PC-3 (cell line): ENCODE results near the gene CMTM5. TPM values are rescaled to one million over a fixed set of nuclear protein-coding genes. Genes with fewer than 3 reads are reported as not detected.
"Not testable (repeated sequence)": the region's sequence is repeated elsewhere in the genome, so short reads cannot be mapped to it uniquely, and the experiment has no call there.

Experiments
- ATAC-seq: fragments of 200-7000 bp; cut with Tn5 transposase; 2 replicates; pipeline ENCODE4 v1.9.1; 2020; ENCODE audit warnings: mild to moderate bottlenecking, moderate library complexity
- BruUV-seq: library from RNA; stranded (reverse); fragments of 400-500 nt; replicated peaks from 2 replicates; lab custom pipeline; 2021; lab: Mats Ljungman, UMichigan
- CTCF ChIA-PET: fragments of 300-600 bp; sonication (Branson Sonifier 250); formaldehyde crosslinking; loops from one replicate; lab custom pipeline; 2022; ENCODE audit warnings: antibody characterized with exemption; lab: Charles Lee
- POLR2A ChIA-PET: fragments of 300-600 bp; sonication (Branson Sonifier 250); formaldehyde crosslinking; loops from one replicate; lab custom pipeline; 2022; ENCODE audit warnings: antibody characterized with exemption; ENCODE audit not compliant: unreplicated experiment; lab: Charles Lee
- DNase-seq: peaks from one replicate; pipeline ENCODE4 v3.0.0-alpha.2; 2015
- H2AFZ ChIP-seq: fragments of 300-600 bp; sonication (generic); 2 replicates; pipeline ENCODE4 v1.6.0; 2016; ENCODE audit warnings: antibody characterized with exemption, low read length
- H3F3A ChIP-seq: fragments of 300-600 bp; sonication (generic); one replicate; pipeline ENCODE4 v1.6.0; 2017; ENCODE audit warnings: antibody characterized with exemption, low read length, control low read depth, mild to moderate bottlenecking; ENCODE audit not compliant: unreplicated experiment
- H3K27ac ChIP-seq: fragments of 300-600 bp; sonication (generic); 2 replicates; pipeline ENCODE4 v1.5.1; 2016; ENCODE audit warnings: mild to moderate bottlenecking, low read length
- H3K27me3 ChIP-seq: fragments of 300-600 bp; sonication (generic); 2 replicates; pipeline ENCODE4 v1.6.1; 2016; ENCODE audit warnings: low read length, mixed read lengths
- H3K36me3 ChIP-seq: fragments of 300-600 bp; sonication (generic); 2 replicates; pipeline ENCODE4 v1.6.1; 2016; ENCODE audit warnings: low read depth, mixed run types, low read length, mixed read lengths
- H3K4me1 ChIP-seq: fragments of 300-600 bp; sonication (generic); 2 replicates; pipeline ENCODE4 v1.5.1; 2016; ENCODE audit warnings: low read length; ENCODE audit not compliant: insufficient read depth
- H3K4me2 ChIP-seq: fragments of 300-600 bp; sonication (generic); 2 replicates; pipeline ENCODE4 v1.6.0; 2016; ENCODE audit warnings: low read length
- H3K4me3 ChIP-seq: fragments of 300-600 bp; sonication (generic); 2 replicates; pipeline ENCODE4 v1.5.1; 2016; ENCODE audit warnings: mild to moderate bottlenecking, low read length, mixed read lengths
- H3K79me2 ChIP-seq: fragments of 300-600 bp; sonication (generic); 2 replicates; pipeline ENCODE4 v1.6.1; 2017; ENCODE audit warnings: low read length, mixed read lengths
- H3K9ac ChIP-seq: fragments of 300-600 bp; sonication (generic); 2 replicates; pipeline ENCODE4 v1.6.0; 2016; ENCODE audit warnings: mild to moderate bottlenecking, low read length
- H3K9me2 ChIP-seq: fragments of 300-600 bp; sonication (generic); replicated peaks from 2 replicates; pipeline ENCODE4 v1.6.1; 2016; ENCODE audit warnings: mixed run types, low read length, mixed read lengths
- H3K9me3 ChIP-seq: fragments of 300-600 bp; sonication (generic); 2 replicates; pipeline ENCODE4 v1.6.1; 2016; ENCODE audit warnings: low read length, mixed read lengths
- H4K20me1 ChIP-seq: fragments of 300-600 bp; sonication (generic); 2 replicates; pipeline ENCODE4 v1.6.1; 2016; ENCODE audit warnings: low read length, mixed read lengths
- CTCF ChIP-seq: fragments of 300-600 bp; sonication (generic); conservative IDR thresholded peaks from 2 replicates; pipeline ENCODE4 v1.5.1; 2017; ENCODE audit warnings: antibody characterized with exemption, low read depth, mild to moderate bottlenecking, low read length
- EZH2 ChIP-seq: fragments of 300-600 bp; sonication (generic); IDR thresholded peaks from one replicate; pipeline ENCODE4 v1.6.1; 2017; ENCODE audit warnings: antibody characterized with exemption, mild to moderate bottlenecking, low read length; ENCODE audit not compliant: unreplicated experiment
- EZH2phosphoT487 ChIP-seq: fragments of 300-600 bp; sonication (generic); IDR thresholded peaks from 2 replicates; pipeline ENCODE4 v1.6.1; 2018; ENCODE audit warnings: mild to moderate bottlenecking, antibody characterized with exemption, low read length, borderline replicate concordance
- intact Hi-C: fragments of 100-400 bp; cut with micrococcal nuclease; formaldehyde crosslinking; loops from 2 replicates; pipeline ENCODE4 v1.9.0; 2023
- total RNA-seq: library from RNA; depleted of rRNA; stranded (reverse); fragments of >200 nt; gene quantifications from 2 replicates; pipeline ENCODE4 v1.2.3, GENCODE V29; 2014

CMTM5 gene
- total RNA-seq, 1 experiment from 2014 or later = not detected

- intact Hi-C loops = no loop called here
- Histone ChIP-seq H3K4me1 (no peaks in the 10 kb centered on the region), H3K79me2 (no peaks in the 10 kb centered on the region), H3K9me3 (no peaks in the 10 kb centered on the region), H4K20me1 (no peaks in the 10 kb centered on the region), H3K4me2 (no peak overlapping the region), H3K27me3 (peaks cover 48% of the 10 kb centered on the region), H3K9me2 (no peaks in the 10 kb centered on the region), H3K4me3 (no peak overlapping the region), H3K36me3 (no peaks in the 10 kb centered on the region), H3K9ac (no peak overlapping the region), H3K27ac (no peak overlapping the region), H3F3A (no peaks in the 10 kb centered on the region), H2AFZ (no peak overlapping the region)
- POLR2A ChIA-PET = no interaction called here
- BruUV-seq = no TSS peak
- TF ChIP-seq EZH2phosphoT487 (no peak), CTCF (no peak), EZH2 (no peak)
- CTCF ChIA-PET = no interaction called here
- ATAC-seq (no peak), DNase-seq (no peak)
Measured at GRCh38 chr14:23423657-23424056, 46.8 kb downstream of the CMTM5 start.

DNA sequence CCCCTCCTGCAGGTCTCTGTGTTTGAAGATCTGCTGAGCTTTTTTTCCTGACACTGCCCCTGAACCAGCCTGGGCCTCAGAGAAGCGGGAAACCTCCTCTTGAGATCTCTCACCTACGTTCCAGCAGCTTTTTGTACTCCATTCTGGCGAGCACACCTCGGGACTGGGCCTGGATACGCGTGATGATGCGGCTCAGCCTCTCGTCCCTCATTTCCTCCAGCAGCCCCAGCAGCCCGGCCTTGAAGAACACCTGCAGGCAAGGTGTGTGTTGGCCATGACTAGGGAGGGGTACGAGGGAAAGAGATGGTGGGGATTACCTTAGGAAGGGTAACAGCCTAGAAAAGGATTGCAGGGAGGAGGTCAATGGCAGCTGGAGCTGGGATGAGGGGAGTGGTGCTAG lies 48.3 kb downstream of the CMTM5 start:
- Histone ChIP-seq H3K9me2 (no peaks in the 10 kb centered on the region), H3K4me3 (no peak overlapping the region), H4K20me1 (no peaks in the 10 kb centered on the region), H3K4me1 (no peaks in the 10 kb centered on the region), H3K79me2 (no peaks in the 10 kb centered on the region), H3K9me3 (no peaks in the 10 kb centered on the region), H3K36me3 (no peaks in the 10 kb centered on the region), H3K27ac (no peak overlapping the region), H3K4me2 (no peak overlapping the region), H3K9ac (no peak overlapping the region), H3K27me3 (peaks cover 40% of the 10 kb centered on the region), H2AFZ (no peak overlapping the region), H3F3A (no peaks in the 10 kb centered on the region)
- BruUV-seq = no TSS peak
- CTCF ChIA-PET = no interaction called here
- POLR2A ChIA-PET = no interaction called here
- ATAC-seq (no peak), DNase-seq (no peak)
- intact Hi-C loops = no loop called here
- TF ChIP-seq EZH2 = no peak
- no peak for TF ChIP-seq CTCF
- TF ChIP-seq EZH2phosphoT487 = no peak

DNA sequence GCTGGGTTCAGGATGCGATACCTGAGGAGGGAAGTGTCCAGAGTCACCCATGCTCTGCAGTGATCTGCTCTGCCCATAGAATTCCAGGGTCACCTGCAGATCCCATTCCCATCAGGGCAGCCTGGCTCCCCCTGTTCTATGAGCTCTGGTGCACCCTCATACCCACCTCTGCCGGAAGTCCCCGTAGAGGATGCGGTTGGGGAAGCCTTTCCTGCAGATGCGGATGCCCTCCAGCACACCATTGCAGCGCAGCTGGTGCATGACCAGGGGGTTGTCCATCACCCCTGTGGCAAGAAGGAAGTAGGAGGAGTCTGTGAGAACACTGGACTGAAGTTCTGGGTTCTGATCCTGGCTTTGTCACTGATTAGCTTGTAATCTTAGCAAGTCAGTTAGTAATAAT lies 49.0 kb downstream of the CMTM5 start:
- H3K79me2 ChIP-seq, POLR2A ChIA-PET, H3K9me3 ChIP-seq, H4K20me1 ChIP-seq, H3K27ac ChIP-seq, DNase-seq, H3F3A ChIP-seq, H3K36me3 ChIP-seq, H3K4me3 ChIP-seq, H2AFZ ChIP-seq, H3K4me1 ChIP-seq, H3K4me2 ChIP-seq, intact Hi-C loops, ATAC-seq, BruUV-seq, H3K9me2 ChIP-seq, H3K9ac ChIP-seq, CTCF ChIA-PET: not testable (repeated sequence)
- H3K27me3 ChIP-seq = peaks cover 37% of the 10 kb centered on the region
